HG03520 (cell line): ENCODE measurements around the gene MRPL39.
A peak's percentile ranks its signal among the peaks of the same experiment; 100 is the strongest.

Source experiments
- ATAC-seq: cut with Tn5 transposase; IDR thresholded peaks from one replicate; pipeline ENCODE4 v1.9.1; 2021; ENCODE audit warnings: mild to moderate bottlenecking, moderate library complexity; ENCODE audit not compliant: unreplicated experiment

The MRPL39 gene

DNA sequence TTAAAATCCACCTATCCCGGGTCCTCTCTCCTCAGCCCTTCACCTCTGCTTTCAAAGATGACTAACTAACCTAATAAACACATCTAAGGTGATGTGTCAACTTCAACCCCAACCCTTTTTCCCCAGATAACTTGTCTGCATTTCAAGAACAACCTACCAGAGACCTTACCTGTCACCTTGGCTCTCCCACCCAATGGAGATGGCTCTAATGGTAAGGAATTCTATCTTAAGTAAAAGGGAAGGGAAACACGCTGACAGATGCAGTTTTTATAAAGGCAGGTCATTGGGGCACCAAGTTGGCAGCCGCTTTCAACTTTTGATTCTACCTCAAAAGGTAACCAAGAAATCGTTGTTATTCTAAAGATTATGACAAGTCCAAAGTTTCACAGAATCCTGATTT lies 37.6 kb downstream of the MRPL39 start:
- ATAC-seq: no peak

DNA sequence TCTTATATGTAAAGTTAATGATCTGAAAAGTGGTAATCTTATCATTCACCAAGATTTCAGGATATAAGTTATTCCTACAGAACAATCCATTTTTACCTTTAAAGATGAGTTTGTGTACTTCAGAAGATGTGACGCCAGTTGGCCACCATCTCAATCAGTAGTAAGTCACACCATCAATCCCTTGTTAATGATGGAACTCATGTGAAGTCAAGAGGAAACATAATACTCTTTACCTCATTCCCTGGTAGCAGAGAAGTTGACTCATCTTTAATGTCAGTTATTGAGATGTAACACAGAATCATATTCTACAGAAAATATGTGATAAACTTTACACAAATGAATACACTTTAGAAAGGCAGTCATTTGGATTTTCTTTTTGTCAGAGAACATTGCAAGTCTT lies 38.2 kb downstream of the MRPL39 start:
- ATAC-seq: no peak

DNA sequence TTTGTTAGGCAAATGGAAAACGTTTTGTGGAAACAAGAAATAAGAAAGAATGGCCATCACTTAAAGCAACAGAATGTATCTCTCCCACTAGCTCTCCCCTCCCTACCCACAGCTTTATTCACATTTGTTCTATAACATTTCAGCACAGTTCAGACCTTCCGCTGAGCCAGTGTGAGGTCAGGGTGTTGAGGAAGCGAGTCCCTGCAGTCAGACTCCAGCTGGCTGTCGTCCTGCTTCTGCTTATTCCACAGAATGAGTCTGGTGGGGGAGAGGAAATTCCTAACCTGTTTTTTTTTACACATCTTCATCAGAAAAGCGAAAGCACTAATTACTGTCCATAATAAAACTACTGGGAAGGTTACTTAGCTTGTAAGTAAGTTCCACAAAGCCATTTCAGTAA lies 39.0 kb downstream of the MRPL39 start:
- no peak for ATAC-seq

DNA sequence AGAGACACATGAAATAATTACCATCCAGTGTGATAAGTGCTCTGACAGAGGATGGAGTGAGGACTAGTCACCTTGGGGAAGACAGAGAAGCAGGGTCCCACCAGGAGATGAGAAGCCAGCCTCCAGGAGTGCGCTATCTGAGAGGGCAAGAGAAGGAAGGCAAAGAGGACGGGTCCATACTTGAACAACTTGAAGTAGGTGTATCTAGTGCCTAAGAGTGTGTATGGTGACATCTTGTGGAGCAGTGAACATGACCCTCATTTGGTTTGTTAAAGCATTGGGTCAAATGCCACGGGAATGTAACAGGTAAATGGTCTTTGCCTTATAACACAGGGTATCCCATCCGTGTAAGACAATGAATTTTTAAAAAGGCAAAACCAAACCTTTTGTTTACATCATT lies 39.8 kb downstream of the MRPL39 start:
- ATAC-seq: no peak

DNA sequence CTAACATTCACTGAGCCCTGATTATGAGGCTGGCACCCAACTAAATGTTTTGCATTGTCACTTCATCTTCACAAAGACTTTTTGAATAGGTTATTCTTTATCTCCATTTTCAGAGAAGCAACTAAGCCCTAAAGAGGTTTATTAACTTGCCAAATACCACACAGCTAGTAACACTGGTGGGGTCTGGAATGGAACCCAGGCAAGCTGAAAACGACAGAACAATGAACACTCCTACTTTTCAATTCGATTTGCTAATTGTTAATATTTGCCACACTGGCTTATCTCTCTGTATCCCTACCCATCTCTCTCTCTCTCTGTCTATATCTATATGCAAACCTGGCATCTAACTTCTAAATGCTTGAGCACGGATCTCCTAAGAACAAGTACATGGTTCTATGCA lies 40.6 kb downstream of the MRPL39 start:
- no peak for ATAC-seq

DNA sequence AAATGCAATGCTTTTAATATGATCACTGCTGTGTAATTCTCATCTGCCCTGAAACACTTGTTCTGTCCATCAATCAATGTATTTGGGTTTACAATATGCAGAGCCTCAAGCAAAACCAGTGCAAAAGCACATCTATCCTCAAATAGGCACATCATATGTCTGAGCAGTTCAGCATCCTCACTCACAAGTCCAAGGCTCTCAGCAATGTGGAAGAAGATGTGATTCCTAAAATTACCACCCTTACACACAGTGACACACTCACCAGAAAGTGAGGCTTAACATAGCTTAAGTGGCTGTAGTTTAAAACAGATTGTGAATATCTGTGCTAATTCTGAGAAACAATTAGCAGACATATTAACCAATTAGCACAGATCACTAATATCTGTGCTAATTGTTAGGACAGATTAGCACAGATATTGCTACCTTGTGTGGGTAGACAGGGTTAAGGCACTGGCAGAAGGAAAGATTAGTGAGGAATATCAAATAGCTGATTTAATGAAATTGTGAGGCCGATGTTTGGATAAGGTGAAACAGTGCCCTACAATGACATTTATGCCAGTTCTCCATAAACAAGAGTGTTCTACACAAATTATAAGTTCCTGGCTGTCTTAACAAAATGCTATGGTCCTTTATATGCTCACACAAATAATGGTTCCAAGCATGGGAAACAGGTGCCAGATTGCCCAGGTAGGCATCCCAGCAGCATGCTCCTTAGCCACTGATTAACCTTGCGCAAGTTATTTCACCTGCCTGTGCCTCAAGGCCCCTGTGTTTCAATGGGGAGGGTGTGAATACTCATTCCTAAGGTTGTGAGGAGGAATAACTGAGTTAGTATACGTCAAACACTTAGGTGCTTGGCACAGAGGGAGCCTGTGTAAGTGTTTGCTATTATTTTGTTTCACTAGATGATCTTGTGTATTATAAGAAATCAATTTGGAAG lies 41.7 kb downstream of the MRPL39 start:
- no peak for ATAC-seq

DNA sequence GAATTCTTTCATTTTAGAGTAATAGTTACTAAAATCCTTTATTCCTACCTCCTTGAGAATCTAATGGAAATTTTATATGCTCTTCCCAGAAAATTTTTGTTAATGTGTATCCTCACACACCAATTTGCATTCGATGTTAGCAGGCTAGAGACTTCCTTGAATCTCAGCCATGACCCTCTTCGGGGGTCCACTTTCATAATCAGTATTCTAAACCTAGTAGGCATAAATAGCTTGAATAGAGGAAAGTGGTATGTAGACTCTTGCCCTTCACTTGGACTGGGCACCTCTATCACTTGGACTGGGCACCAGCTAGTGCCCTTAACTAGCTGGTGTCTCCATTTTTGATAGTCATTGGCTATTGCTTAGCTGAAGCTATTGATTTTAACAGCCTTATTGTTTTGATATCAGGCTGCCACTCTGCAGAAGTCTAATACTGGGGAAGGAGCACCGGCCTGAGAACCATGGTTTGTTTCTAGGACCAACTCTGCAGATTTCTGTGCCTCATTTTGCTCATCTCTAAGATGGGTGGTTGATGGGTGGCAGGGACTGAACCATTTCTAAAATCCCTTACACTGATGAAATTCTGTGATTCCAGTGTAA lies 42.8 kb downstream of the MRPL39 start:
- ATAC-seq: no peak

DNA sequence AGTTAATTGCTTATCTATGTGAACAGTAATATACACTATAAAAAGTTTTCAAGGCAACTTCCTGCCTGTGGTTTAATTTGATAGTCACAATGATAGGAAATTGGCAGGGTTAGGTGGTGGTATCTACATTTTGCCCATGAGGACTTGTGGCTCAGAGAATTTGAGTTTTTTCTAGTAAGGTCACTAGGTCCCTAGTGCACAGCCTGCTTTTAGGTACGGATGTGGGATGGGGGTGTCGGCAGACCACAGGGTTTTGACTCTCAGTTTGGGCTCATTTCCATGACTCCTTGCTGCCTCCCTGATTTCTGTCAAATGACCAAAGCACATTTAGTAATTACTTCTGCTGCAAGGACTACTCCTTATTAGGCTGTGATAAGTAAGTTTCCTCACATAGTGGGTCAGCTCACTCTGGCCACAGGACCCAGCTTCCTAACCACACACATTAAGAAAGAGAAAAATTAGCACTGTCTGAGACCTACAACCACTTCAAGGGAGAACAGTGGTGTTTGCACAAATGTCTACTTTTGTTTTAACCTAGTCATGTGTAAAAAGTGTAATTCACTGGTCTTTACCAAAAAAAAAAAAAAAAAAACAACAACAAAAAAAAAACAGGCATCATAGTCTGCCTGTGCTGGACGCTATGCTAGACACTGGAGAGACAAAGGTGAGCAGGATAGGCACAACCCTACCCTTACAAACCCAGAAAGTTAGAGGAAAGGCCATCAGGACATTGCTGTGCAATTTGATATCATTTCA lies 43.7 kb downstream of the MRPL39 start:
- ATAC-seq: peak; percentile 19

DNA sequence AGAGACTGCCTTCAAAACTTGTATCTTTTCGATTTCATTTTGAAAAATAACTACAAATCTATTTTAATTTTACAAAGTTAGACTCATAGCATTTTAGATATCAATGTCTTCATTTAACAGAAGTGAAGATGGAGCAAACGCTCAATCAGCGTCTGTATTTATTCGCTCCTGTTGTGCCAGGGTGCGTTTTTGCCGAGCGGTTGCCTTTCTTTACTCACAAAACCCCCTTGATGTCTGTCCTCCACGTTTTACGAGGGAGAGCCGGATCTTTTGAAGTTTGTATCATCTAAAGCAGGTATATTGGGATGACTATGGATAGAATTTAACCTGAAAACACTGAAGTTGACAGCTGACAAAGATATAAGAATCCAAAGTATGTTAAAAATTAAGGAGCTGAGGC lies 44.6 kb downstream of the MRPL39 start:
- no peak for ATAC-seq

DNA sequence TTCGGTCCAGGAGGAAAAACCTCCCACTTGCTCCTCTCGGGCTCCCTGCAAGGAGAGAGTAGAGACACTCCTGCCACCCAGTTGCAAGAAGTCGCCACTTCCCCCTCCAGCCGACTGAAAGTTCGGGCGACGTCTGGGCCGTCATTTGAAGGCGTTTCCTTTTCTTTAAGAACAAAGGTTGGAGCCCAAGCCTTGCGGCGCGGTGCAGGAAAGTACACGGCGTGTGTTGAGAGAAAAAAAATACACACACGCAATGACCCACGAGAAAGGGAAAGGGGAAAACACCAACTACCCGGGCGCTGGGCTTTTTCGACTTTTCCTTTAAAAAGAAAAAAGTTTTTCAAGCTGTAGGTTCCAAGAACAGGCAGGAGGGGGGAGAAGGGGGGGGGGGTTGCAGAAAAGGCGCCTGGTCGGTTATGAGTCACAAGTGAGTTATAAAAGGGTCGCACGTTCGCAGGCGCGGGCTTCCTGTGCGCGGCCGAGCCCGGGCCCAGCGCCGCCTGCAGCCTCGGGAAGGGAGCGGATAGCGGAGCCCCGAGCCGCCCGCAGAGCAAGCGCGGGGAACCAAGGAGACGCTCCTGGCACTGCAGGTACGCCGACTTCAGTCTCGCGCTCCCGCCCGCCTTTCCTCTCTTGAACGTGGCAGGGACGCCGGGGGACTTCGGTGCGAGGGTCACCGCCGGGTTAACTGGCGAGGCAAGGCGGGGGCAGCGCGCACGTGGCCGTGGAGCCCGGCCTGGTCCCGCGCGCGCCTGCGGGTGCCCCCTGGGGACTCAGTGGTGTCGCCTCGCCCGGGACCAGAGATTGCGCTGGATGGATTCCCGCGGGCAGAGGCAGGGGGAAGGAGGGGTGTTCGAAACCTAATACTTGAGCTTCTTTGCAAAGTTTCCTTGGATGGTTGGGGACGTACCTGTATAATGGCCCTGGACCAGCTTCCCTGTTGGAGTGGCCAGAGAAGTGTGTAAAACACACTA lies 45.3 kb downstream of the MRPL39 start:
- ATAC-seq: peak; percentile 38

DNA sequence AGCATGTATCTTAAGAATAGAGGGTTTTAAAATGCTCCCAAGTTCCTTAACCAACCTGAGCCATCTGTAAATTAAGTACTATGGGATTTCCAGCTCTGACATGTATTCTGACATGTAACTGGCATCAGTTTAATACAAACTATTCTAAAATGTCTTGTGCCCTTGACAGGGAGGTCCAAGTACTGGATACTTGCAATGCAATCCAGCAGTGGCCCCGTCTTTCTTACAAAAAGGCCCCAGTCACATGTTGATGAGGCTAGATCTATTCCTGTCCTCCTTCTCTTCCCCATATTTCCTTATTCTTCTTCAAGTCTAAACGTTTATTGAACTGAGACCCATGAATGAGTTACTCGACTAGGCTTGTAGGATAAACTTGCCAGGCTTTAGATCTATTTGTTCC lies 46.4 kb downstream of the MRPL39 start:
- no peak for ATAC-seq

DNA sequence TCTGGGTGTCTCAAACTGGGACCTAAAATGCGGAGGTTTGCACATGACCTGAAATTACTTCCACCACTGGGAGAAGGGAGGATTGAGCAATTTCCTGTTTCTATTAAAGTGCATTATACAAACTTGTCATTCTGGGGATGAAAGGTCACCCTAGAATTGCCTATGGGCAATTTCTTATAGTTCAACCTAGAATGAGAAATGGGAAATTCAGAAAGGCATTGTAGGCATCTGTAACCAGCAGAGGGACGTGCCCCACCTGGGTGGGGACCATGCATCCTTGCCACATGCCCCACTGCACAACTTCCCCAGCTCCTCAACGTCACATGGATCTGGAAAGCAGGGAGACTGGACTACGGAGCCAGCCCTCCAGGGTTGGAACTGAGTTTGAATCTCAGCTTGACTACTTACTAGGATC lies 47.0 kb downstream of the MRPL39 start:
- no peak for ATAC-seq

DNA sequence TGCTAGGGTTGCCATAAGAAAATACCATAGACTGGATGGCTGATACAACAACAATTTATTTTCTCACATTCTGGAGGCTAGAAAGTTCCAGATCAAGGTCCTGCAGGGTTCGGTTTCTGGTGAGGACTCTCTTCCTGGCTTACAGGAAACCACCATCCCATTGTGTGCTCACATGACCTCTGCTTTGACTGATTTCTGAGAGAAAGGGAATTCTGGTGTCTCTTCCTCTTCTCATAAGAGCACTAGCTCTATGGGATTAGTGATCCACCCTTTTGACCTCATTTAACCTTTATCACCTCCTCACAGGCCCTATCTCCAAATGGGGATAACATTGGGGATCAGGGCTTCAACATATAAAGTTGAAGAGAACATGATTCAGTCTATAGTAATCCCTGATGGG lies 47.5 kb downstream of the MRPL39 start:
- no peak for ATAC-seq

DNA sequence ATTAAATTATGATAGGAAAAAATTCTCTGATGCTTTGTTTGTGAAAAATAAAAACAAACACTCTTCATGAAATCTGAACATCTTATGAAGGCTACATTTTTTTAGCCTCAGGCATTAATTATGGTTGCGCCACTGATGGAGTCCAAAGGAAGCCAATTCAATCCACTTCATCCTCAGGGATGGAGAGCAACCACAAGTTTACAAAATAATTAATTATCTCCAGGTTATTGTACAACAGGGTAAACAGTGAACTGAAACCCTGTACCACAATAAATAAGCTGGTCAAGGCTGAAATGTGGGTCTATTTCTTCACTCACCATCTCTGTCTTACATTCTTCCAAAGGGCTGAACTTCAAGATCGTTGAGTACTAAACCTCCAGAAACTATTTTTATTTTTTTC lies 49.2 kb downstream of the MRPL39 start:
- ATAC-seq: no peak

DNA sequence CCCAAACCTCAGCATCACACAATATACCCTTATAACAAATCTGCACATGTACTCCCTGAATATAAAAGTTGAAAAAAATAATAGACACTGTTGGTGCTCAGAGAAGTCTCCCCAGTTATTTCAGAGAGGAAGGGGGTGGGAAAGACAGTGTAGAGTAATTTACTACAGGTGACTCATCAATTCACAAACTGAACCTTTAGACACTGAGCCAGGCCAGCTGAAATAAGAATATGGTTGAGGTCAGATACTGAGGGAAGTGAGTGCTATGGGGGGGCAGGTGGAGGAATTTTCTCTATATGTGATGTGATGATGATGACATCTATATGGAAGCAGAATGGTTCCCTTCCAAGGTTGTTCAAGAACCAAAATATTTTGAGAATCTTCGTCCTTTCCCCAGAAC lies 50.1 kb downstream of the MRPL39 start:
- ATAC-seq: no peak

DNA sequence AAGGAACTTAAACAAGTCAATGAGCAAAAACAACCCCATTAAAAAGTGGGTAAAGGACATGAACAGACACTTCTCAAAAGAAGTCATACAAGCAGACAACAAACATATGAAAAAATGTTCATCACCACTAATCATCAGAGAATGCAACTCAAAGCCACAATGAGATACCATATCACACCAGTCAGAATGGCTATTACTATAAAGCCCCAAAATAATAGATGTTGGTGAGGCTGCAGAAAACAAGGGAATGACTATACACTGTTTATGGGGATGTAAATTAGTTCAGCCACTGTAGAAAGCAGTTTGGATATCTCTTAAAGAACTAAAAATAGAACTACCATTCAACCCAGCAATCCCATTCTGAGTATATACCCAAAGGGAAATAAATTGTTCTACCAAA lies 51.2 kb downstream of the MRPL39 start:
- ATAC-seq: no peak

DNA sequence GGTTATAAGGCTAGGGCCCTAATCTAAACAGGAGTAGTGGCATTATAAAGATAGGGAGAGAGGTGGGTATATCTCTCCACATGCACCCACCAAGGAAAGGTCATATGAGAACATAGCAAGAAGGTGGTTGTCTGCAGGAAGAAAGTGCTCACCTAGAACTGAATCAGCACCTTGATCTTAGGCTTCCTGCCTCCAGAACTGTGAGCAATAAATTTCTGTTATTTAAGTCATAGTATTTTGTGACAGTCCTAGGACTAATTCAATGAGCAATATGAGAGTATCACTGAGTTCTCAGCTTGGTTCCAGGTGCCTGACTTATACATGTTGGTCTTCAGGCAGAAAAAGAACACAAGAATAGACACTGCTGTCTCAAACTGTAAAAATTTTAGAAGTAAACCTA lies 51.8 kb downstream of the MRPL39 start:
- no peak for ATAC-seq

DNA sequence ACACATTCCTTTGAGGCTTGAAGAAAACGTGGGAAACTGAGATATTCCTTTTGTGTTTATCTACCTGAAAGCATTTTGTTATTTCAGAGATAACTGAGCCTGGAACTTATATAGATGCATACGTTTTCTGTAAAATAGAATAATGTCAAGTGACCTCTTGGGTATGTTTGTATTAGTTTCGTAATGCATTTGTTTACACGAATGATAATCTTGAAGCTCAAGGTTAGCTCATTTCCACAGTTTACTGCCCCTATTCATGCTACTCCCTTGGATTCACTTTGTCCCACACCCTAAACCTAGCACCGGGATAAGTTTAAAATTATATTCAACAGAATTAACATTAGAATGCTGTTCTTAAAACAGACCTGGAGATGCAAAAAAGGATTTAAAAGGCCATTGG lies 54.4 kb downstream of the MRPL39 start:
- ATAC-seq: no peak

DNA sequence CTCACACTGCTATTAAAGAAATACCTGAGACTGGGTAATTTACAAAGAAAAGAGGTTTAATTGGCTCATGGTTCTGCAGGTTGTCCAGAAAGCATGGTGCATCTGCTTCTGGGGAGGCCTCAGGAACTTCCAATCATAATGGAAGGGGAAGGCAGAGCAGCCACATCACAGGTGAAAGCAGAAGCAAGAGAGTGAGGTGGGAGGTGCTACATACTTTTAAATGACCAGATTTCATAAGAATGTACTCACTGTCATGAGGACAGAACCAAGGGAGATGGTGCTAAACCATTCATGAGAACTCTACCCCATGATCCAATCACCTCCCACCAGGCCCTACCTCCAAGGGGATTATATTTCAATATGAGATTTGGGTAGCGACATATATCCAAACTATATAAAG lies 55.7 kb downstream of the MRPL39 start:
- ATAC-seq: no peak

DNA sequence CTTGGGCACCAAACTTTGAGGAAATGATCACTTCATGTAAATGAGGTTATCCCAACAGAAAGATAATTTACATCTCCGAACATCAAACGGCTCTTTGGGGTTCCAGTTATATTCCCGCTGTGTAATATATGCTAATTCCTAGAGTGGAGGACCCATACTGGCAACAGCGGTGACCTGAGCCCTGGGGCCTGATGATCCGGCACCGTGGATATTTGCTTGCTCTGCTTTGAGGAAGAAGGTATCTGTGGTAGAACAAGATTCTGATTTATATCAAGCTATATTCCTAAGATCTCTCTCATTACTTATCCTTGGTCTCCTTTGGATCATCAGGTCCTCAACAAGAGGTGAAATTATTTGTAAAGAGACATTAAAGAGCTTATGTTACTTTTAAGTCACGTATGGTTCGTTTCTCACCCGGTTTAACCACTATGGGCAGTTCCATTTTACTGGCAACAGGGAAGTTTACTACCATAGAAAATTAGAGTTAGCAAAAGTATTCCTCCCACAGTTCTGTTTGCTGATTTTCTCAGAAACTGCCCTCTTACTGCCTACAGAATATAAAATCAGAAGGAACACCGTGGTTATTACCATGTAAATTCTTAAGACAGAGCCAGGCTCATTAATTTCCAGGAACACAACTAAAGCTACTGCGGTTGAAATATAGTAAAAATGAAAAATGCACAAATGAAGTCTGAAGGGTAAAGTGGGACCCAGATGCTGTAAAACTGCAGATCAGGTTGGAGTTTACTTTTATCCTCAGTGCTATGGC lies 56.7 kb downstream of the MRPL39 start:
- ATAC-seq: no peak
